A549 (cell line): ENCODE measurements around the gene HRCT1. TPM values are rescaled to one million over a fixed set of nuclear protein-coding genes. Genes with fewer than 3 reads are reported as not detected.
A peak's percentile ranks its signal among the peaks of the same experiment; 100 is the strongest.

Source experiments
- ATAC-seq, 2 experiments: fragments of 200-7000 bp in 1 of 2; fragments of >200 bp in 1 of 2; cut with Nextera tagmentation in 1 of 2; cut with Tn5 transposase in 1 of 2; 3 replicates each; pipeline versions ENCODE4 v1.8.0 to v1.9.1; 2018 to 2020; ENCODE audit warnings: mild to moderate bottlenecking in 1 of 2, moderate library complexity in 1 of 2
- CTCF ChIA-PET: fragments of 300-600 bp; sonication (Branson Sonifier 250); formaldehyde crosslinking; extraction: SDS; loops from one replicate; lab custom pipeline; 2021; ENCODE audit warnings: antibody characterized with exemption, inconsistent platforms; lab: Yijun Ruan, JAX
- POLR2A ChIA-PET: fragments of 350-600 bp; formaldehyde crosslinking; extraction: SDS; loops from one replicate; lab custom pipeline; 2021; ENCODE audit warnings: antibody characterized with exemption, inconsistent platforms; lab: Yijun Ruan, JAX
- DNase-seq, 2 experiments: peaks; one replicate each; pipeline versions ENCODE4 v3.0.0 to v3.0.0-alpha.2; 2011 to 2016; ENCODE audit warnings: low read depth in 1 of 2, low spot score in 1 of 2
- FAIRE-seq: peaks from 2 replicates; lab custom pipeline; 2011; peaks lifted over from hg19 to GRCh38; lab: Jason Lieb, UNC
- H3K27ac ChIP-seq, 2 experiments: fragments of >200 bp; sonication (Bioruptor Twin); formaldehyde crosslinking; 3 replicates each; pipeline ENCODE4 v1.5.1; 2016 to 2017
- H3K4me1 ChIP-seq: fragments of >200 bp; sonication (Bioruptor Twin); formaldehyde crosslinking; 3 replicates; pipeline ENCODE4 v1.6.1; 2016
- H3K4me2 ChIP-seq: fragments of >200 bp; sonication (Bioruptor Twin); formaldehyde crosslinking; 3 replicates; pipeline ENCODE4 v1.6.1; 2016
- H3K4me3 ChIP-seq: fragments of >200 bp; sonication (Bioruptor Twin); formaldehyde crosslinking; 3 replicates; pipeline ENCODE4 v1.5.1; 2016
- H3K9me3 ChIP-seq: fragments of >200 bp; sonication (Bioruptor Twin); formaldehyde crosslinking; 3 replicates; pipeline ENCODE4 v1.6.1; 2016
- BHLHE40 ChIP-seq: IDR thresholded peaks from 2 replicates; pipeline ENCODE4 v1.6.1; 2012; ENCODE audit warnings: low read depth, low read length, inconsistent platforms
- CBX8 ChIP-seq: fragments of 200-600 bp; sonication (generic); IDR thresholded peaks from 2 replicates; pipeline ENCODE4 v1.6.1; 2016
- CEBPB ChIP-seq, 2 experiments: fragments of >200 bp in 1 of 2; sonication (Bioruptor Twin) in 1 of 2; formaldehyde crosslinking in 1 of 2; IDR thresholded peaks; 2 replicates each; pipeline ENCODE4 v1.6.1; 2012 to 2016
- CHD2 ChIP-seq: fragments of 150-350 bp; IDR thresholded peaks from 2 replicates; pipeline ENCODE4 v1.6.1; 2014; ENCODE audit warnings: low read length; ENCODE audit not compliant: partially characterized antibody
- EHMT2 ChIP-seq: fragments of 200-600 bp; sonication (generic); IDR thresholded peaks from 2 replicates; pipeline ENCODE4 v1.6.1; 2016; ENCODE audit warnings: antibody characterized with exemption, low read depth, mild to moderate bottlenecking, moderate library complexity
- GATA3 ChIP-seq: IDR thresholded peaks from 2 replicates; pipeline ENCODE4 v1.6.1; 2012; ENCODE audit warnings: borderline replicate concordance
- HOXB13 ChIP-seq: fragments of 250-450 bp; sonication (Bioruptor Pico); IDR thresholded peaks from 2 replicates; pipeline ENCODE4 v1.5.0; 2020; ENCODE audit warnings: low read depth, mild to moderate bottlenecking, moderate library complexity
- KDM1A ChIP-seq: fragments of 200-600 bp; sonication (generic); IDR thresholded peaks from 2 replicates; pipeline ENCODE4 v1.6.1; 2016; ENCODE audit warnings: low read depth, mild to moderate bottlenecking
- MAZ ChIP-seq: fragments of 150-350 bp; IDR thresholded peaks from 2 replicates; pipeline ENCODE4 v1.6.1; 2014; ENCODE audit warnings: antibody characterized with exemption, low read depth, low read length, borderline replicate concordance
- NPAS2 ChIP-seq: fragments of 250-450 bp; sonication (Bioruptor Pico); IDR thresholded peaks from 2 replicates; pipeline ENCODE4 v1.8.0; 2022; ENCODE audit warnings: mild to moderate bottlenecking, moderate library complexity, borderline replicate concordance
- POLR2AphosphoS2 ChIP-seq: conservative IDR thresholded peaks from 2 replicates; pipeline ENCODE4 v1.6.1; 2012; ENCODE audit warnings: low read length, improper control_type of control experiment, inconsistent platforms
- RNF2 ChIP-seq: fragments of 200-600 bp; sonication (generic); IDR thresholded peaks from 2 replicates; pipeline ENCODE4 v1.6.1; 2016; ENCODE audit warnings: low read depth, mild to moderate bottlenecking, antibody characterized with exemption, moderate library complexity, borderline replicate concordance
- SMC3 ChIP-seq: fragments of >200 bp; sonication (Bioruptor Twin); formaldehyde crosslinking; IDR thresholded peaks from 3 replicates; pipeline ENCODE4 v1.6.1; 2018; ENCODE audit warnings: inconsistent platforms
- TFCP2L1 ChIP-seq: fragments of 250-450 bp; sonication (Bioruptor Pico); IDR thresholded peaks from 2 replicates; pipeline ENCODE4 v1.5.0; 2021; ENCODE audit warnings: mild to moderate bottlenecking
- TP53 ChIP-seq: fragments of 250-450 bp; sonication (Bioruptor Pico); IDR thresholded peaks from 2 replicates; pipeline ENCODE4 v1.5.0; 2021; ENCODE audit warnings: mild to moderate bottlenecking, moderate library complexity
- ZFP36 ChIP-seq: fragments of 450-650 bp; IDR thresholded peaks from 2 replicates; pipeline ENCODE4 v1.6.1; 2014; ENCODE audit warnings: borderline replicate concordance; ENCODE audit not compliant: partially characterized antibody
- whole genome bisulfite sequencing: methylation state at CpG from one replicate; pipeline ENCODE4 v1.1.6; 2017; ENCODE audit errors: missing lambda C conversion rate; 5-methylcytosine and 5-hydroxymethylcytosine counted together
- polyA plus RNA-seq, 4 experiments: library from polyadenylated mRNA; depleted of rRNA in 3 of 4; stranded (reverse); fragments of >200 nt; fragmentation: RNase III in 1 of 4; extraction: RNeasy Plus Mini Kit Qiagen cat#74134 plus additional on column Dnase treatment in 1 of 4; gene quantifications; 2 replicates in 3 of 4; 3 replicates in 1 of 4; pipeline ENCODE4 v1.2.3, GENCODE V29; 2011 to 2017
- TF ChIP-seq, protein P1 (sequence below): fragments of 250-450 bp; sonication (Bioruptor Pico); IDR thresholded peaks from 2 replicates; pipeline ENCODE4 v1.5.0; 2021; ENCODE audit warnings: mild to moderate bottlenecking, moderate library complexity, borderline replicate concordance
- TF ChIP-seq, protein P2 (sequence below): fragments of 200-600 bp; sonication (generic); IDR thresholded peaks from 2 replicates; pipeline ENCODE4 v1.6.1; 2016; ENCODE audit warnings: antibody characterized with exemption, mild to moderate bottlenecking, moderate library complexity
- TF ChIP-seq, protein P3 (sequence below): IDR thresholded peaks from 2 replicates; pipeline ENCODE4 v1.6.1; 2012
- TF ChIP-seq, protein P4 (sequence below): IDR thresholded peaks from 2 replicates; pipeline ENCODE4 v1.6.1; 2012; ENCODE audit warnings: low read depth, borderline replicate concordance

The HRCT1 gene
- polyA plus RNA-seq, 2 of the 4 experiments (the other 2 are of a cell fraction), result 0.21 to 0.22 TPM

GRCh38 chr9:35915681-35916294 lies 9.8 kb downstream of the HRCT1 start:
- ChIA-PET CTCF (interaction anchor here (0.5 to 2.2 kb wide), 2 partner anchors 13 to 1486 kb away, joined by 3 to 10 read pairs; no protein-coding TSS in a partner anchor), POLR2A (no interaction called here)
- ATAC-seq (no peak; a peak in 1 of 6 replicates), DNase-seq (no peak), FAIRE-seq (no peak)
- TF ChIP-seq, protein P1, sequence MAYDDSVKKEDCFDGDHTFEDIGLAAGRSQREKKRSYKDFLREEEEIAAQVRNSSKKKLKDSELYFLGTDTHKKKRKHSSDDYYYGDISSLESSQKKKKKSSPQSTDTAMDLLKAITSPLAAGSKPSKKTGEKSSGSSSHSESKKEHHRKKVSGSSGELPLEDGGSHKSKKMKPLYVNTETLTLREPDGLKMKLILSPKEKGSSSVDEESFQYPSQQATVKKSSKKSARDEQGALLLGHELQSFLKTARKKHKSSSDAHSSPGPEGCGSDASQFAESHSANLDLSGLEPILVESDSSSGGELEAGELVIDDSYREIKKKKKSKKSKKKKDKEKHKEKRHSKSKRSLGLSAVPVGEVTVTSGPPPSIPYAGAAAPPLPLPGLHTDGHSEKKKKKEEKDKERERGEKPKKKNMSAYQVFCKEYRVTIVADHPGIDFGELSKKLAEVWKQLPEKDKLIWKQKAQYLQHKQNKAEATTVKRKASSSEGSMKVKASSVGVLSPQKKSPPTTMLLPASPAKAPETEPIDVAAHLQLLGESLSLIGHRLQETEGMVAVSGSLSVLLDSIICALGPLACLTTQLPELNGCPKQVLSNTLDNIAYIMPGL, result no peak
- TF ChIP-seq TFCP2L1 (CRISPR knock-in tag) (no peak), GATA3 (no peak), ZFP36 (no peak), SMC3 (no peak), TP53 (CRISPR knock-in tag) (no peak), CEBPB (IDR thresholded peaks at IDR 0.05) (no peak), POLR2AphosphoS2 (no peak), RNF2 (no peak), CHD2 (no peak), KDM1A (no peak), MAZ (no peak), HOXB13 (no peak), BHLHE40 (no peak), CBX8 (no peak), NPAS2 (CRISPR knock-in tag) (no peak), EHMT2 (no peak)
- TF ChIP-seq, protein P2, sequence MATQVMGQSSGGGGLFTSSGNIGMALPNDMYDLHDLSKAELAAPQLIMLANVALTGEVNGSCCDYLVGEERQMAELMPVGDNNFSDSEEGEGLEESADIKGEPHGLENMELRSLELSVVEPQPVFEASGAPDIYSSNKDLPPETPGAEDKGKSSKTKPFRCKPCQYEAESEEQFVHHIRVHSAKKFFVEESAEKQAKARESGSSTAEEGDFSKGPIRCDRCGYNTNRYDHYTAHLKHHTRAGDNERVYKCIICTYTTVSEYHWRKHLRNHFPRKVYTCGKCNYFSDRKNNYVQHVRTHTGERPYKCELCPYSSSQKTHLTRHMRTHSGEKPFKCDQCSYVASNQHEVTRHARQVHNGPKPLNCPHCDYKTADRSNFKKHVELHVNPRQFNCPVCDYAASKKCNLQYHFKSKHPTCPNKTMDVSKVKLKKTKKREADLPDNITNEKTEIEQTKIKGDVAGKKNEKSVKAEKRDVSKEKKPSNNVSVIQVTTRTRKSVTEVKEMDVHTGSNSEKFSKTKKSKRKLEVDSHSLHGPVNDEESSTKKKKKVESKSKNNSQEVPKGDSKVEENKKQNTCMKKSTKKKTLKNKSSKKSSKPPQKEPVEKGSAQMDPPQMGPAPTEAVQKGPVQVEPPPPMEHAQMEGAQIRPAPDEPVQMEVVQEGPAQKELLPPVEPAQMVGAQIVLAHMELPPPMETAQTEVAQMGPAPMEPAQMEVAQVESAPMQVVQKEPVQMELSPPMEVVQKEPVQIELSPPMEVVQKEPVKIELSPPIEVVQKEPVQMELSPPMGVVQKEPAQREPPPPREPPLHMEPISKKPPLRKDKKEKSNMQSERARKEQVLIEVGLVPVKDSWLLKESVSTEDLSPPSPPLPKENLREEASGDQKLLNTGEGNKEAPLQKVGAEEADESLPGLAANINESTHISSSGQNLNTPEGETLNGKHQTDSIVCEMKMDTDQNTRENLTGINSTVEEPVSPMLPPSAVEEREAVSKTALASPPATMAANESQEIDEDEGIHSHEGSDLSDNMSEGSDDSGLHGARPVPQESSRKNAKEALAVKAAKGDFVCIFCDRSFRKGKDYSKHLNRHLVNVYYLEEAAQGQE, result no peak
- TF ChIP-seq, protein P3, sequence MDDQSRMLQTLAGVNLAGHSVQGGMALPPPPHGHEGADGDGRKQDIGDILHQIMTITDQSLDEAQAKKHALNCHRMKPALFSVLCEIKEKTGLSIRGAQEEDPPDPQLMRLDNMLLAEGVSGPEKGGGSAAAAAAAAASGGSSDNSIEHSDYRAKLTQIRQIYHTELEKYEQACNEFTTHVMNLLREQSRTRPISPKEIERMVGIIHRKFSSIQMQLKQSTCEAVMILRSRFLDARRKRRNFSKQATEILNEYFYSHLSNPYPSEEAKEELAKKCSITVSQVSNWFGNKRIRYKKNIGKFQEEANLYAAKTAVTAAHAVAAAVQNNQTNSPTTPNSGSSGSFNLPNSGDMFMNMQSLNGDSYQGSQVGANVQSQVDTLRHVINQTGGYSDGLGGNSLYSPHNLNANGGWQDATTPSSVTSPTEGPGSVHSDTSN, result no peak
- TF ChIP-seq, protein P4, sequence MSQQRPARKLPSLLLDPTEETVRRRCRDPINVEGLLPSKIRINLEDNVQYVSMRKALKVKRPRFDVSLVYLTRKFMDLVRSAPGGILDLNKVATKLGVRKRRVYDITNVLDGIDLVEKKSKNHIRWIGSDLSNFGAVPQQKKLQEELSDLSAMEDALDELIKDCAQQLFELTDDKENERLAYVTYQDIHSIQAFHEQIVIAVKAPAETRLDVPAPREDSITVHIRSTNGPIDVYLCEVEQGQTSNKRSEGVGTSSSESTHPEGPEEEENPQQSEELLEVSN, result no peak
- Histone ChIP-seq H3K4me2 (no peak overlapping the region), H3K4me3 (no peak overlapping the region), H3K4me1 (peaks cover 10% of the 10 kb centered on the region; the same call in 2 of the 3 replicates), H3K9me3 (no peaks in the 10 kb centered on the region), H3K27ac (peak overlapping the region in 1 of 2 experiments; percentile 22; a peak in 1 of 6 replicates)
- 91% methylated on average over 16 of the region's 16 CpGs for WGBS
